Keratinocyte (primary cell): ENCODE results near the gene ARNT2.

Experiments
- EZH2 ChIP-seq: IDR thresholded peaks from one replicate; pipeline ENCODE4 v1.6.1; 2012; ENCODE audit warnings: inconsistent platforms, mild to moderate bottlenecking, low read length, moderate library complexity
- TF ChIP-seq, protein P1 (sequence below), 3 experiments: IDR thresholded peaks in 1 of 3; conservative IDR thresholded peaks in 1 of 3; optimal IDR thresholded peaks in 1 of 3; 2 replicates in 2 of 3; 3 replicates in 1 of 3; pipeline versions ENCODE3 to v1.5.1; 2011; ENCODE audit warnings: low read length in 3 of 3, mild to moderate bottlenecking in 3 of 3, moderate library complexity in 2 of 3, control low read depth in 1 of 3, inconsistent platforms in 1 of 3; ENCODE audit not compliant: insufficient read depth in 2 of 3; ENCODE audit errors: extremely low read depth in 1 of 3

DNA sequence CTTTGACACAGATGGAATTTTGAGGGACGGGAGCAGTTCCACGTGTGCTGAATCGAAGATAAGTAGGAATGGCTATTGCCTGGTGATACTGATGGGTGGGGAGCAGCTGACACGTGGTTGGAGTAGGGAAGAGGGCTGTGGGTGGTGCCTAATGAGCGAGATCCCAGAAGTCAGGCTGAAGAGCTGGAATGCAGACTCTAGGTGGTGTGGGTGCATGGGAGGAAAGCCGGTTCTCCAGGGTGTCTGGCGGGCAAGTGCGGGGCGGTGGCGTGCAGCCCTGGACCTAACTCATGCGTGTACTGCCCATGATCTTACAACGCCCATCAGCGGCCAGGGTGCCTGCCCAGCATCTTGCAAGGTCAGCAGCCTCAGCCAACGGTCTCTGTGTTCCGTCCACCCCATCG is 63.1 kb downstream of the ARNT2 start:
- TF ChIP-seq, protein P1, sequence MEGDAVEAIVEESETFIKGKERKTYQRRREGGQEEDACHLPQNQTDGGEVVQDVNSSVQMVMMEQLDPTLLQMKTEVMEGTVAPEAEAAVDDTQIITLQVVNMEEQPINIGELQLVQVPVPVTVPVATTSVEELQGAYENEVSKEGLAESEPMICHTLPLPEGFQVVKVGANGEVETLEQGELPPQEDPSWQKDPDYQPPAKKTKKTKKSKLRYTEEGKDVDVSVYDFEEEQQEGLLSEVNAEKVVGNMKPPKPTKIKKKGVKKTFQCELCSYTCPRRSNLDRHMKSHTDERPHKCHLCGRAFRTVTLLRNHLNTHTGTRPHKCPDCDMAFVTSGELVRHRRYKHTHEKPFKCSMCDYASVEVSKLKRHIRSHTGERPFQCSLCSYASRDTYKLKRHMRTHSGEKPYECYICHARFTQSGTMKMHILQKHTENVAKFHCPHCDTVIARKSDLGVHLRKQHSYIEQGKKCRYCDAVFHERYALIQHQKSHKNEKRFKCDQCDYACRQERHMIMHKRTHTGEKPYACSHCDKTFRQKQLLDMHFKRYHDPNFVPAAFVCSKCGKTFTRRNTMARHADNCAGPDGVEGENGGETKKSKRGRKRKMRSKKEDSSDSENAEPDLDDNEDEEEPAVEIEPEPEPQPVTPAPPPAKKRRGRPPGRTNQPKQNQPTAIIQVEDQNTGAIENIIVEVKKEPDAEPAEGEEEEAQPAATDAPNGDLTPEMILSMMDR (optimal IDR thresholded peaks at IDR 0.05 in 1 of 3, IDR thresholded peaks at IDR 0.05 in 1 of 3, conservative IDR thresholded peaks at IDR 0.05 in 1 of 3; ENCODE audit: extremely low read depth in 1 of 3, insufficient read depth in 2 of 3, low read length in 3 of 3), result no peak
- TF ChIP-seq EZH2, result no peak
